Keratinocyte (primary cell): ENCODE results near the gene PRKAA1. TPM values are rescaled to one million over a fixed set of nuclear protein-coding genes. Genes with fewer than 3 reads are reported as not detected.
A peak's percentile ranks its signal among the peaks of the same experiment; 100 is the strongest.

Experiments
- DNase-seq: peaks from one replicate; pipeline ENCODE4 v3.0.0-alpha.2; 2011; ENCODE audit warnings: low read depth, missing footprints, low spot score
- FAIRE-seq: peaks from 2 replicates; lab custom pipeline; 2011; peaks lifted over from hg19 to GRCh38; lab: Jason Lieb, UNC
- H2AFZ ChIP-seq: 2 replicates; pipeline ENCODE4 v1.6.0; 2012; ENCODE audit warnings: low read length, control low read depth, inconsistent platforms; ENCODE audit not compliant: control insufficient read depth
- H3K27ac ChIP-seq: 2 replicates; pipeline ENCODE4 v1.5.1; 2011; ENCODE audit warnings: low read length; ENCODE audit not compliant: control insufficient read depth, insufficient read depth
- H3K27me3 ChIP-seq: 3 replicates; pipeline ENCODE4 v1.6.0; 2011; ENCODE audit warnings: low read length; ENCODE audit not compliant: control insufficient read depth, insufficient read depth; ENCODE audit errors: extremely low read depth
- H3K36me3 ChIP-seq, 2 experiments: 2 replicates in 1 of 2; 3 replicates in 1 of 2; pipeline ENCODE4 v1.5.1; 2011; ENCODE audit warnings: low read length in 2 of 2, mild to moderate bottlenecking in 1 of 2; ENCODE audit not compliant: control insufficient read depth in 2 of 2, insufficient read depth in 2 of 2; ENCODE audit errors: extremely low read depth in 1 of 2
- H3K4me1 ChIP-seq: 3 replicates; pipeline ENCODE4 v1.5.1; 2011; ENCODE audit warnings: low read length; ENCODE audit not compliant: control insufficient read depth, insufficient read depth; ENCODE audit errors: extremely low read depth
- H3K4me2 ChIP-seq: 3 replicates; pipeline ENCODE4 v1.6.0; 2011; ENCODE audit warnings: low read depth, low read length; ENCODE audit not compliant: control insufficient read depth, insufficient read depth; ENCODE audit errors: extremely low read depth
- H3K4me3 ChIP-seq, 3 experiments: fragments of 200-600 bp in 1 of 3; sonication (generic) in 1 of 3; 2 replicates in 2 of 3; 3 replicates in 1 of 3; pipeline ENCODE4 v1.5.1; 2011 to 2016; ENCODE audit warnings: low read length in 3 of 3, mild to moderate bottlenecking in 3 of 3, control low read depth in 2 of 3, inconsistent platforms in 1 of 3, low read depth in 1 of 3, mixed read lengths in 1 of 3, mixed run types in 1 of 3, moderate library complexity in 1 of 3; ENCODE audit not compliant: control insufficient read depth in 2 of 3, insufficient read depth in 2 of 3; ENCODE audit errors: extremely low read depth in 1 of 3
- H3K79me2 ChIP-seq: 2 replicates; pipeline ENCODE4 v1.6.0; 2012; ENCODE audit warnings: low read length; ENCODE audit not compliant: control insufficient read depth, insufficient read depth
- H3K9ac ChIP-seq: 3 replicates; pipeline ENCODE4 v1.6.0; 2011; ENCODE audit warnings: low read length; ENCODE audit not compliant: control insufficient read depth, insufficient read depth; ENCODE audit errors: extremely low read depth
- H3K9me1 ChIP-seq: 3 replicates; pipeline ENCODE4 v1.6.0; 2011; ENCODE audit warnings: low read length; ENCODE audit not compliant: control insufficient read depth, insufficient read depth; ENCODE audit errors: extremely low read depth
- H3K9me3 ChIP-seq: 2 replicates; pipeline ENCODE4 v1.5.1; 2012; ENCODE audit warnings: low read depth, low read length; ENCODE audit not compliant: control insufficient read depth
- H4K20me1 ChIP-seq: 3 replicates; pipeline ENCODE4 v1.6.0; 2011; ENCODE audit warnings: low read length; ENCODE audit not compliant: control insufficient read depth, insufficient read depth; ENCODE audit errors: extremely low read depth
- CTCF ChIP-seq, 3 experiments: IDR thresholded peaks in 1 of 3; conservative IDR thresholded peaks in 1 of 3; optimal IDR thresholded peaks in 1 of 3; 2 replicates in 2 of 3; 3 replicates in 1 of 3; pipeline versions ENCODE3 to v1.5.1; 2011; ENCODE audit warnings: low read length in 3 of 3, mild to moderate bottlenecking in 3 of 3, moderate library complexity in 2 of 3, control low read depth in 1 of 3, inconsistent platforms in 1 of 3; ENCODE audit not compliant: insufficient read depth in 2 of 3; ENCODE audit errors: extremely low read depth in 1 of 3
- EZH2 ChIP-seq: IDR thresholded peaks from one replicate; pipeline ENCODE4 v1.6.1; 2012; ENCODE audit warnings: inconsistent platforms, mild to moderate bottlenecking, low read length, moderate library complexity
- dilution Hi-C: fragments of 300-500 bp; cut with MboI; formaldehyde crosslinking; loops from one replicate; pipeline ENCODE4 v1.7.0; 2020; ENCODE audit warnings: low sequenced_read_pairs; ENCODE audit not compliant: extremely low pct_ligation_motif_present
- polyA plus RNA-seq, 5 experiments: library from polyadenylated mRNA; depleted of rRNA in 3 of 5; stranded (reverse) in 3 of 5; stranded (forward) in 1 of 5; unstranded in 1 of 5; fragments of >200 nt; gene quantifications; 1 replicate in 1 of 5; 2 replicates in 3 of 5; 3 replicates in 1 of 5; pipeline versions ENCODE4 v1.2.1 to v1.2.3, GENCODE V29; 2011 to 2012; ENCODE audit warnings: missing spikeins in 2 of 5, low read depth in 1 of 5, low replicate concordance in 1 of 5

PRKAA1 gene
- polyA plus RNA-seq, 1 donor (not counting 4 experiments of a cell fraction or from before 2014, with no cell fraction given): 59.3 TPM

- DNase-seq (no peak), FAIRE-seq (no peak)
- H3K79me2 ChIP-seq: peaks cover 52% of the 10 kb centered on the region
- H2AFZ ChIP-seq: no peak overlapping the region
- TF ChIP-seq EZH2: no peak
- no peak for TF ChIP-seq CTCF (optimal IDR thresholded peaks at IDR 0.05 in 1 of 3, IDR thresholded peaks at IDR 0.05 in 1 of 3, conservative IDR thresholded peaks at IDR 0.05 in 1 of 3; ENCODE audit: extremely low read depth in 1 of 3, insufficient read depth in 2 of 3, low read length in 3 of 3)
- H4K20me1 ChIP-seq: peaks cover 29% of the 10 kb centered on the region
- H3K4me2 ChIP-seq: peak overlapping the region; percentile 95
- peak overlapping the region; percentile 95 for H3K27ac ChIP-seq
- H3K4me3 ChIP-seq: peak overlapping the region; percentile 67 to 95 (median 83)
- peaks cover 5% of the 10 kb centered on the region for H3K9me1 ChIP-seq
- H3K27me3 ChIP-seq: no peaks in the 10 kb centered on the region
- H3K9me3 ChIP-seq: no peaks in the 10 kb centered on the region
- H3K9ac ChIP-seq: peak overlapping the region; percentile 99
- peaks cover 28 to 47% of the 10 kb centered on the region in 2 experiments for H3K36me3 ChIP-seq
- dilution Hi-C loops: no loop called here
- H3K4me1 ChIP-seq: peaks cover 29% of the 10 kb centered on the region
These were observed 36.2 kb upstream of the PRKAA1 start for GRCh38 chr5:40834391-40834848.

GRCh38 chr5:40833712-40834229, 35.6 kb upstream of the PRKAA1 start:
- Histone ChIP-seq H3K9me3 (no peaks in the 10 kb centered on the region), H3K9me1 (peaks cover 5% of the 10 kb centered on the region), H3K9ac (peak overlapping the region; percentile 99), H3K27me3 (no peaks in the 10 kb centered on the region), H2AFZ (no peak overlapping the region), H3K36me3 (peaks cover 32 to 53% of the 10 kb centered on the region in 2 experiments), H3K4me3 (peak overlapping the region; percentile 67 to 95 (median 83)), H3K79me2 (peaks cover 57% of the 10 kb centered on the region), H3K27ac (peak overlapping the region; percentile 95), H3K4me1 (peaks cover 29% of the 10 kb centered on the region), H3K4me2 (peak overlapping the region; percentile 95), H4K20me1 (peaks cover 33% of the 10 kb centered on the region)
- no peak for TF ChIP-seq CTCF (optimal IDR thresholded peaks at IDR 0.05 in 1 of 3, IDR thresholded peaks at IDR 0.05 in 1 of 3, conservative IDR thresholded peaks at IDR 0.05 in 1 of 3; ENCODE audit: extremely low read depth in 1 of 3, insufficient read depth in 2 of 3, low read length in 3 of 3)
- no peak for TF ChIP-seq EZH2
- DNase-seq: no peak
- dilution Hi-C loops: no loop called here
- FAIRE-seq: no peak
